Measurements from ENCODE around the gene SNRNP27. TPM values are rescaled to one million over a fixed set of nuclear protein-coding genes. Genes with fewer than 3 reads are reported as not detected.
A peak's percentile ranks its signal among the peaks of the same experiment; 100 is the strongest.

The SNRNP27 gene
- total RNA-seq, 2 donors from 2014 or later: 44.1 to 60.2 TPM

GRCh38 chr2:69914164-69914949, 20.6 kb downstream of the SNRNP27 start:
- DNase-seq: peak; percentile 100
- intact Hi-C loops (cut with DNase I): loop anchor here (5.0 kb wide), 3 partner anchors 158 to 388 kb away; partner anchors contain the start of gene FAM136A (in 1 of the 2)
- peak; percentile 94 to 96 for ATAC-seq

GRCh38 chr2:69914950-69915945, 21.5 kb downstream of the SNRNP27 start, which contains the start of gene MXD1:
TSS of gene MXD1 (plus strand) at chr2:69915109. CDS start at chr2:69915331, 222 bp downstream.
- intact Hi-C loops (cut with DNase I): loop anchor here (5.0 kb wide), 3 partner anchors 157 to 387 kb away; partner anchors contain the start of gene FAM136A (in 1 of the 2)
- peak in 1 of 2 donors; percentile 1 for ATAC-seq
- DNase-seq: peak; percentile 36

- ATAC-seq (no peak), DNase-seq (no peak)
- intact Hi-C loops (cut with DNase I): loop anchor here in 1 of 2 donors (5.0 kb wide), 1 partner anchor 166 kb away; no protein-coding TSS in a partner anchor
Observed at GRCh38 chr2:69916106-69916505, 22.4 kb downstream of the SNRNP27 start.

- DNase-seq (peak; percentile 44), ATAC-seq (no peak)
- intact Hi-C loops (cut with DNase I): loop anchor here in 1 of 2 donors (5.0 kb wide), 1 partner anchor 164 kb away; no protein-coding TSS in a partner anchor
Observed at GRCh38 chr2:69917852-69918251, 24.1 kb downstream of the SNRNP27 start.

- no peak for DNase-seq
- ATAC-seq: no peak
- intact Hi-C loops (cut with DNase I): loop anchor here in 1 of 2 donors (5.0 kb wide), 1 partner anchor 164 kb away; no protein-coding TSS in a partner anchor
Observed at GRCh38 chr2:69918401-69918800, 24.6 kb downstream of the SNRNP27 start.

GRCh38 chr2:69923116-69923515, 29.4 kb downstream of the SNRNP27 start:
- ATAC-seq (no peak), DNase-seq (no peak)
- intact Hi-C loops (cut with DNase I): no loop called here

- peak in 1 of 2 donors; percentile 32 for ATAC-seq
- no peak for DNase-seq
- intact Hi-C loops (cut with DNase I): no loop called here
Observed at GRCh38 chr2:69926849-69927515, 33.2 kb downstream of the SNRNP27 start.

- DNase-seq (no peak), ATAC-seq (peak in 1 of 2 donors; percentile 50)
- intact Hi-C loops (cut with DNase I): no loop called here
Observed at GRCh38 chr2:69931832-69932595, 38.3 kb downstream of the SNRNP27 start.

GRCh38 chr2:69932596-69932922, 38.8 kb downstream of the SNRNP27 start:
- DNase-seq: no peak
- intact Hi-C loops (cut with DNase I): no loop called here
- ATAC-seq: no peak

GRCh38 chr2:69933254-69933828, 39.6 kb downstream of the SNRNP27 start:
- ATAC-seq (peak in 1 of 2 donors; percentile 68), DNase-seq (no peak)
- intact Hi-C loops (cut with DNase I): no loop called here

GRCh38 chr2:69933839-69934613, 40.3 kb downstream of the SNRNP27 start:
- peak; percentile 8 to 92 for ATAC-seq
- intact Hi-C loops (cut with DNase I): no loop called here

GRCh38 chr2:69934614-69934908, 40.8 kb downstream of the SNRNP27 start:
- intact Hi-C loops (cut with DNase I): no loop called here

More at GRCh38 chr2:69933839-69934613, 40.3 kb downstream of the SNRNP27 start:
- DNase-seq: peak; percentile 44

GRCh38 chr2:69935011-69935410, 41.3 kb downstream of the SNRNP27 start:
- ATAC-seq: no peak
- intact Hi-C loops (cut with DNase I): no loop called here
- DNase-seq: no peak

More at GRCh38 chr2:69934614-69934908, 40.8 kb downstream of the SNRNP27 start:
- no peak for DNase-seq
- ATAC-seq: no peak

GRCh38 chr2:69936906-69937305, 43.1 kb downstream of the SNRNP27 start:
- DNase-seq (no peak), ATAC-seq (no peak)
- intact Hi-C loops (cut with DNase I): no loop called here

GRCh38 chr2:69937968-69938367, 44.2 kb downstream of the SNRNP27 start:
- no peak for DNase-seq
- no peak for ATAC-seq
- intact Hi-C loops (cut with DNase I): no loop called here

- no peak for DNase-seq
- intact Hi-C loops (cut with DNase I): no loop called here
- no peak for ATAC-seq
Observed at GRCh38 chr2:69939722-69940121, 46.0 kb downstream of the SNRNP27 start.

GRCh38 chr2:69940691-69941090, 46.9 kb downstream of the SNRNP27 start:
- ATAC-seq: no peak
- intact Hi-C loops (cut with DNase I): no loop called here
- no peak for DNase-seq
